ENCODE data around the gene IPCEF1. TPM values are rescaled to one million over a fixed set of nuclear protein-coding genes. Genes with fewer than 3 reads are reported as not detected.

IPCEF1 gene
- total RNA-seq, 1 donor from 2014 or later, result 18.8 TPM

GRCh38 chr6:154277629-154278017 is 79.0 kb downstream of the IPCEF1 start:
- Mint-ChIP-seq H3K4me1 (ENCODE audit: unreplicated experiment) (peaks cover 11% of the 10 kb centered on the region), H3K27me3 (ENCODE audit: unreplicated experiment) (peaks cover 1% of the 10 kb centered on the region), H3K36me3 (ENCODE audit: low read depth, unreplicated experiment) (no peaks in the 10 kb centered on the region), H3K27ac (ENCODE audit: unreplicated experiment) (peak overlapping the region; percentile 74), H3K4me3 (ENCODE audit: unreplicated experiment) (no peak overlapping the region), H3K9me3 (ENCODE audit: unreplicated experiment) (no peaks in the 10 kb centered on the region)
- no peak for DNase-seq (ENCODE audit: low spot score)
- TF ChIP-seq, protein P1, sequence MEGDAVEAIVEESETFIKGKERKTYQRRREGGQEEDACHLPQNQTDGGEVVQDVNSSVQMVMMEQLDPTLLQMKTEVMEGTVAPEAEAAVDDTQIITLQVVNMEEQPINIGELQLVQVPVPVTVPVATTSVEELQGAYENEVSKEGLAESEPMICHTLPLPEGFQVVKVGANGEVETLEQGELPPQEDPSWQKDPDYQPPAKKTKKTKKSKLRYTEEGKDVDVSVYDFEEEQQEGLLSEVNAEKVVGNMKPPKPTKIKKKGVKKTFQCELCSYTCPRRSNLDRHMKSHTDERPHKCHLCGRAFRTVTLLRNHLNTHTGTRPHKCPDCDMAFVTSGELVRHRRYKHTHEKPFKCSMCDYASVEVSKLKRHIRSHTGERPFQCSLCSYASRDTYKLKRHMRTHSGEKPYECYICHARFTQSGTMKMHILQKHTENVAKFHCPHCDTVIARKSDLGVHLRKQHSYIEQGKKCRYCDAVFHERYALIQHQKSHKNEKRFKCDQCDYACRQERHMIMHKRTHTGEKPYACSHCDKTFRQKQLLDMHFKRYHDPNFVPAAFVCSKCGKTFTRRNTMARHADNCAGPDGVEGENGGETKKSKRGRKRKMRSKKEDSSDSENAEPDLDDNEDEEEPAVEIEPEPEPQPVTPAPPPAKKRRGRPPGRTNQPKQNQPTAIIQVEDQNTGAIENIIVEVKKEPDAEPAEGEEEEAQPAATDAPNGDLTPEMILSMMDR (IDR thresholded peaks at IDR 0.05; ENCODE audit: unreplicated experiment), result no peak

DNA sequence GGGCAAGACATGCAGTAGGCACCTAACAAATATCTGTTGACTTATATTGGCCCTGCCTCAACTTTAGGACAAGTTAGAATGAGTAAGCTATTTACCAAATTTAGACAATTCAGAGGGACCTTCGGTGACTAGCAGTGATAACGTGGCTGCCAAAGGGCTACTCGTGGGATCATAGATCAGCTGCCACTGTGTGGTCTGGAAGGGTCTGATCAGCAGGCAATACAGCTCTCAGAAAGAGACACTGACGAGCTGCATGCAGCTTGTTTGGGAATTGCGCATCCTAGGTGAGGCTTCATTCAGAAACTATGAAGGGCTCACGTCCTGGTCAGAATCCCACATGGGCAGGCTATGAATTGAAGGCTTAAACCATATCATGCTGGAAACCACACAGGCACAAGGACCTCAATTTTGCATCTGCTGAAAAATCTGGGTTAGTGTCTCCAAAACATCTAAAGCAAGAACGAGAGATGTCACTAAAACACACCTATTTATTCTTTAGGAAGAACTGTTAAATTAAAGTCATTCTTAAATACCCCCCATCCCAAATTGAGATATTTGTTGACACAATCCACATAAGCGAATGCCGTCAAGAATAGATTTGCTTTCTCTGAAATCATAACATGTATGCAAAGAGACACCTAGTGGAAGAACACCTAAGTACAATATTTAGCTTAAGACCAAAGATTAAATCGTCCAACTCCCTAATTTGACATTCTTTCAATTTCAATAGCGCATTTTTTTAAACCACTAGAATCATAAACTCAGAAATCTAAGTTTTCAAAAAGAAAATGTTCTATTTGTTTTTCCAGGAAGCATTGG is 79.6 kb downstream of the IPCEF1 start:
- Mint-ChIP-seq H3K4me3 (ENCODE audit: unreplicated experiment) (no peak overlapping the region), H3K27ac (ENCODE audit: unreplicated experiment) (peak overlapping the region; percentile 74), H3K4me1 (ENCODE audit: unreplicated experiment) (peaks cover 11% of the 10 kb centered on the region), H3K27me3 (ENCODE audit: unreplicated experiment) (peaks cover 1% of the 10 kb centered on the region), H3K9me3 (ENCODE audit: unreplicated experiment) (no peaks in the 10 kb centered on the region), H3K36me3 (ENCODE audit: low read depth, unreplicated experiment) (no peaks in the 10 kb centered on the region)
- DNase-seq (ENCODE audit: low spot score), result no peak
- TF ChIP-seq, protein P1 (IDR thresholded peaks at IDR 0.05; ENCODE audit: unreplicated experiment), result peak; percentile 27

DNA sequence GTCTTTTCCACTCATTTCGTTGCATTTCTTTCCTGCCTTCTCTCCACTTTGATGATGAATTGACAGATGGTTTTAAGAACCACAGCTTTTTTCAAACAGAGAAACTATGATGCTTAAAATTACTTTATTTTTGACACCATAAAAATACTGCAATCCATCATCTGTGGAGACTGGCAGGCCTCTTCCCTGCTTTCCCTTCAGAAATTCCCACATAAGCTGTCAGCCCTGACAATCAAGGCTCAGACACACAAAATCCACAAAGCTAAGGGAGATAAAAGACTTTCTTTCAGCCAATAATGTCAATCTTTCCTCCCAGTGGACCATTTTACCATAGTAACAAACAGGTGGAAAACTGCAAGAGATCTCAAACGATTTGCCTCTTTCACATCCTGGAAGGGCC is 82.4 kb downstream of the IPCEF1 start:
- H3K27me3 Mint-ChIP-seq (ENCODE audit: unreplicated experiment), result peaks cover 1% of the 10 kb centered on the region

GRCh38 chr6:154268486-154268885 is 88.1 kb downstream of the IPCEF1 start:
- peaks cover 15% of the 10 kb centered on the region for H3K36me3 Mint-ChIP-seq (ENCODE audit: low read depth, unreplicated experiment)
- peaks cover 4% of the 10 kb centered on the region for H3K27me3 Mint-ChIP-seq (ENCODE audit: unreplicated experiment)
- H3K27ac Mint-ChIP-seq (ENCODE audit: unreplicated experiment), result no peak overlapping the region
- no peak overlapping the region for H3K4me3 Mint-ChIP-seq (ENCODE audit: unreplicated experiment)
- peaks cover 5% of the 10 kb centered on the region for H3K9me3 Mint-ChIP-seq (ENCODE audit: unreplicated experiment)
- no peak for DNase-seq (ENCODE audit: low spot score)
- TF ChIP-seq, protein P1 (IDR thresholded peaks at IDR 0.05; ENCODE audit: unreplicated experiment), result no peak
- no peaks in the 10 kb centered on the region for H3K4me1 Mint-ChIP-seq (ENCODE audit: unreplicated experiment)

More for the DNA sequence above, 82.4 kb downstream of the IPCEF1 start:
- Mint-ChIP-seq H3K27ac (ENCODE audit: unreplicated experiment) (no peak overlapping the region), H3K4me1 (ENCODE audit: unreplicated experiment) (peaks cover 11% of the 10 kb centered on the region), H3K36me3 (ENCODE audit: low read depth, unreplicated experiment) (no peaks in the 10 kb centered on the region), H3K9me3 (ENCODE audit: unreplicated experiment) (no peaks in the 10 kb centered on the region), H3K4me3 (ENCODE audit: unreplicated experiment) (no peak overlapping the region)
- TF ChIP-seq, protein P1 (IDR thresholded peaks at IDR 0.05; ENCODE audit: unreplicated experiment), result no peak
- no peak for DNase-seq (ENCODE audit: low spot score)

- peak overlapping the region; percentile 24 for H3K27ac Mint-ChIP-seq (ENCODE audit: unreplicated experiment)
- peaks cover 5% of the 10 kb centered on the region for H3K9me3 Mint-ChIP-seq (ENCODE audit: unreplicated experiment)
- DNase-seq (ENCODE audit: low spot score), result no peak
- no peaks in the 10 kb centered on the region for H3K4me1 Mint-ChIP-seq (ENCODE audit: unreplicated experiment)
- peaks cover 15% of the 10 kb centered on the region for H3K36me3 Mint-ChIP-seq (ENCODE audit: low read depth, unreplicated experiment)
- H3K4me3 Mint-ChIP-seq (ENCODE audit: unreplicated experiment), result no peak overlapping the region
- TF ChIP-seq, protein P1 (IDR thresholded peaks at IDR 0.05; ENCODE audit: unreplicated experiment), result no peak
- H3K27me3 Mint-ChIP-seq (ENCODE audit: unreplicated experiment), result peaks cover 4% of the 10 kb centered on the region
These were observed 89.0 kb downstream of the IPCEF1 start for GRCh38 chr6:154267508-154268106.
